OCI-LY3 (cell line): Measurements from ENCODE around the gene BMAL1.

Experiments used
- EZH2phosphoT487 ChIP-seq: fragments of 200-600 bp; shearing (Covaris generic); IDR thresholded peaks from 2 replicates; pipeline ENCODE4 v1.6.1; 2018; ENCODE audit warnings: antibody characterized with exemption, mixed run types, low read depth
- TF ChIP-seq, protein P1 (sequence below): fragments of 200-600, 300-600 bp; sonication (generic); IDR thresholded peaks from 2 replicates; pipeline ENCODE4 v1.5.1; 2014; ENCODE audit warnings: antibody characterized with exemption, low read length, low read depth

DNA sequence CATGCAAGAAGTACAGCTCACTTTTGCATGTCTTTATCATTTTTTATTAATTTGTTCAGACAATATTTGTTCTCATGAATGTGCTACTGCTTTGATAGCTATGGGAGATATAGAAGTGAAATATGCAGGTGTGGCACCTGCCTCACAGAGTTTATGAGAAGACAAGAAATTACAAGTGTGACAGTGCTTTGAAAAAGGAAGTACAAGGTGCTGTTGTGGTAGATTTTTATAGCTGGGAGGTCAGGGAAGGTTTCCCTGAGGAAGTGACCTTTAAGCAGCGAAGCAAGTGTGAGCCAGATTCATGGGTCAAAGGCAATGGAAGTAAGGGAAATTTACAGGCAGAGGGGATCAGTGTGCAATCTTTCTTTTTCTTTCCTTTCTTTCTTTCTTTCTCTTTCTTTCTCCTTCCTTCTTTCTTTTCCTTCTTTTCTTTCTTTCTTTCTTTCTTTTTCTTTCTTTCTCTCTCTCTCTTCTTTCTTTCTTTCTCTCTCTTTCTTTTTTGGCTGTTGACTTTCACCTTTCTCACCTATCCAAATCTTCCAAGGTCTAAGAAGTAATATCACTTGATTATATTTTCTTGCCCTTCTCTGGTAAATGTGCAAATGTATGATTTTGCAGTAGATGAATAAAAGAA is 6.4 kb upstream of the BMAL1 start:
- TF ChIP-seq, protein P1, sequence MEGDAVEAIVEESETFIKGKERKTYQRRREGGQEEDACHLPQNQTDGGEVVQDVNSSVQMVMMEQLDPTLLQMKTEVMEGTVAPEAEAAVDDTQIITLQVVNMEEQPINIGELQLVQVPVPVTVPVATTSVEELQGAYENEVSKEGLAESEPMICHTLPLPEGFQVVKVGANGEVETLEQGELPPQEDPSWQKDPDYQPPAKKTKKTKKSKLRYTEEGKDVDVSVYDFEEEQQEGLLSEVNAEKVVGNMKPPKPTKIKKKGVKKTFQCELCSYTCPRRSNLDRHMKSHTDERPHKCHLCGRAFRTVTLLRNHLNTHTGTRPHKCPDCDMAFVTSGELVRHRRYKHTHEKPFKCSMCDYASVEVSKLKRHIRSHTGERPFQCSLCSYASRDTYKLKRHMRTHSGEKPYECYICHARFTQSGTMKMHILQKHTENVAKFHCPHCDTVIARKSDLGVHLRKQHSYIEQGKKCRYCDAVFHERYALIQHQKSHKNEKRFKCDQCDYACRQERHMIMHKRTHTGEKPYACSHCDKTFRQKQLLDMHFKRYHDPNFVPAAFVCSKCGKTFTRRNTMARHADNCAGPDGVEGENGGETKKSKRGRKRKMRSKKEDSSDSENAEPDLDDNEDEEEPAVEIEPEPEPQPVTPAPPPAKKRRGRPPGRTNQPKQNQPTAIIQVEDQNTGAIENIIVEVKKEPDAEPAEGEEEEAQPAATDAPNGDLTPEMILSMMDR: no peak
- no peak for TF ChIP-seq EZH2phosphoT487
